Thoracic aorta endothelial cell (primary cell): ENCODE results near the gene ZNF827. TPM values are rescaled to one million over a fixed set of nuclear protein-coding genes. Genes with fewer than 3 reads are reported as not detected.

Source experiments
- small RNA-seq: library from RNA; depleted of rRNA; stranded (forward); fragments of <200 nt; gene quantifications from one replicate; pipeline ENCODE3, GENCODE V24; 2012
- total RNA-seq: library from RNA; depleted of rRNA; stranded (reverse); fragments of >200 nt; gene quantifications from 2 replicates; pipeline ENCODE4 v1.2.3, GENCODE V29; 2012

The ZNF827 gene, protein sequence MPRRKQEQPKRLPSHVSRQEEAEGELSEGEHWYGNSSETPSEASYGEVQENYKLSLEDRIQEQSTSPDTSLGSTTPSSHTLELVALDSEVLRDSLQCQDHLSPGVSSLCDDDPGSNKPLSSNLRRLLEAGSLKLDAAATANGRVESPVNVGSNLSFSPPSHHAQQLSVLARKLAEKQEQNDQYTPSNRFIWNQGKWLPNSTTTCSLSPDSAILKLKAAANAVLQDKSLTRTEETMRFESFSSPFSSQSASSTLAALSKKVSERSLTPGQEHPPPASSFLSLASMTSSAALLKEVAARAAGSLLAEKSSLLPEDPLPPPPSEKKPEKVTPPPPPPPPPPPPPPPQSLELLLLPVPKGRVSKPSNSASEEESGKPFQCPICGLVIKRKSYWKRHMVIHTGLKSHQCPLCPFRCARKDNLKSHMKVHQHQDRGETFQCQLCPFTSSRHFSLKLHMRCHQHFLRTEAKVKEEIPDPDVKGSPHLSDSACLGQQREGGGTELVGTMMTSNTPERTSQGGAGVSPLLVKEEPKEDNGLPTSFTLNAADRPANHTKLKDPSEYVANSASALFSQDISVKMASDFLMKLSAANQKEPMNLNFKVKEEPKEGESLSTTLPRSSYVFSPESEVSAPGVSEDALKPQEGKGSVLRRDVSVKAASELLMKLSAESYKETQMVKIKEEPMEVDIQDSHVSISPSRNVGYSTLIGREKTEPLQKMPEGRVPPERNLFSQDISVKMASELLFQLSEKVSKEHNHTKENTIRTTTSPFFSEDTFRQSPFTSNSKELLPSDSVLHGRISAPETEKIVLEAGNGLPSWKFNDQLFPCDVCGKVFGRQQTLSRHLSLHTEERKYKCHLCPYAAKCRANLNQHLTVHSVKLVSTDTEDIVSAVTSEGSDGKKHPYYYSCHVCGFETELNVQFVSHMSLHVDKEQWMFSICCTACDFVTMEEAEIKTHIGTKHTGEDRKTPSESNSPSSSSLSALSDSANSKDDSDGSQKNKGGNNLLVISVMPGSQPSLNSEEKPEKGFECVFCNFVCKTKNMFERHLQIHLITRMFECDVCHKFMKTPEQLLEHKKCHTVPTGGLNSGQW
- 12.9 and 13.0 TPM in 2 replicates for total RNA-seq

DNA sequence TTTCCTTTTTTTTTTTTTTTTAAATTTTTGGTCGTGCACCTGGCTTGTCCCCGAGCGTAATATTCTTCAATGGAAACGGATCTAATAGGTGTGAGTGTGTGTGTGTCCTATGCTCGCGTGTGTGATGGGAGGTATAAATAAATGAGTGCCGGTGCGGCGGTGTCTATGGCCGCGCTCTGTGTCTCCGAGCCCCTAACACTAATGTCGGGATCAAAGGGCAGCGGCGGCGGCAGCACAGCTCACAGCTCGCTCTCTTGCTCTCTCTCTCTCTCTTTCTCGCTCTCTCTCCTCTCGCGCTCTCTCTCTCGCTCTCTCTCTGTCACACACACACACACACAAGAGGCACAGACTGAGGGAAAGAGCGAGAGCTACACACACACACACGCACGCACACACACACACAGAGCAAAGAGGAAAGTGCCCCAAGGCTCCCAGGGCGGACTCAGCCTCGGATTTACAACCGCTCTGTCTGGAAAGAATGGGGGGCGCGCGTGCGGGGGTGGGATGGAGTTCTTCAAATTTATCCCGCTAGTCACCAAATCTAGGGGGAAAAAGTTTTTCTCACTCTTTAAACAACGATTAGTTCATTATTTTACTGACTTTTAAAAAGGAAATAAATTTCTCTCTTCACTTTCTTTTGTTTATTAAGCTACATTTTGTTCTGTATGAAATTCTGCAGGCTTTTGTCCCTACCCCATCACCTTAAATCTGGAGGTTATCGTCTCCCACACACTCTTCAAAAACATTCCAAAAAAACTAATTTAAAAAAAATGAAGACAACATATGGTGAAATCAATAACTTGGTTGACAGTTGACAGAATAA is at the start of gene ZNF827:
Gene ZNF827, minus strand, starts transcription at position 206 of the 823 bp plus-strand sequence. CDS start 416 bp downstream, outside the sequence.

Small RNA genes lying within 50 kb of the gene (small RNA-seq; reads per million reads assigned to genes)
- gene RF00019 = not detected

Other genes with a start within 250 kb of the ZNF827 start
- 40.2 and 46.5 TPM in 2 replicates for gene LSM6, start 236.9 kb upstream of the ZNF827 start, total RNA-seq